WTC11 (cell line): Measurements from ENCODE around the gene ORC3. TPM values are rescaled to one million over a fixed set of nuclear protein-coding genes. Genes with fewer than 3 reads are reported as not detected.

Source experiments
- ATAC-seq: fragments of 200-7000 bp; cut with Tn5 transposase; 2 replicates; pipeline ENCODE4 v1.10.0; 2021; ENCODE audit warnings: mild to moderate bottlenecking, moderate library complexity
- CTCF ChIA-PET: fragments of 300-600 bp; sonication (Branson Sonifier 250); formaldehyde crosslinking; loops from one replicate; lab custom pipeline; 2021; ENCODE audit warnings: antibody characterized with exemption; lab: Charles Lee
- POLR2A ChIA-PET: fragments of 350-600 bp; sonication (Branson Sonifier 250); formaldehyde crosslinking; loops from one replicate; lab custom pipeline; 2021; ENCODE audit warnings: antibody characterized with exemption; lab: Charles Lee
- DNase-seq: peaks from one replicate; pipeline ENCODE4 v3.0.0; 2021; ENCODE audit warnings: low spot score
- H3K27ac Mint-ChIP-seq: 2 replicates; pipeline ENCODE4 v1.8.0; 2021; ENCODE audit warnings: mixed read lengths
- H3K27me3 Mint-ChIP-seq: 2 replicates; pipeline ENCODE4 v1.8.0; 2021; ENCODE audit warnings: low read depth, mild to moderate bottlenecking, moderate library complexity, mixed read lengths
- H3K36me3 Mint-ChIP-seq: 2 replicates; pipeline ENCODE4 v1.8.0; 2021; ENCODE audit warnings: mixed read lengths
- H3K4me1 Mint-ChIP-seq: 2 replicates; pipeline ENCODE4 v1.8.0; 2022; ENCODE audit warnings: mixed read lengths
- H3K4me3 Mint-ChIP-seq: 2 replicates; pipeline ENCODE4 v1.8.0; 2021; ENCODE audit warnings: mild to moderate bottlenecking, moderate library complexity, mixed read lengths
- H3K9me3 Mint-ChIP-seq: 2 replicates; pipeline ENCODE4 v1.8.0; 2021; ENCODE audit warnings: mixed read lengths
- ERG ChIP-seq: fragments of 250-450 bp; sonication (Bioruptor Pico); IDR thresholded peaks from 2 replicates; pipeline ENCODE4 v1.8.0; 2021; ENCODE audit warnings: mild to moderate bottlenecking
- MYBL2 ChIP-seq: sonication (generic); formaldehyde crosslinking; IDR thresholded peaks from 2 replicates; pipeline ENCODE4 v1.8.1; 2023; ENCODE audit warnings: mild to moderate bottlenecking, moderate library complexity, missing genetic modification reagents
- NFE2L1 ChIP-seq: sonication (generic); formaldehyde crosslinking; IDR thresholded peaks from 2 replicates; pipeline ENCODE4 v1.8.1; 2023; ENCODE audit warnings: missing genetic modification reagents
- PRDM15 ChIP-seq: sonication (generic); formaldehyde crosslinking; IDR thresholded peaks from 2 replicates; pipeline ENCODE4 v1.8.0; 2022; ENCODE audit warnings: missing genetic modification reagents
- SMAD4 ChIP-seq: sonication (generic); formaldehyde crosslinking; IDR thresholded peaks from 2 replicates; pipeline ENCODE4 v1.8.0; 2022; ENCODE audit warnings: mild to moderate bottlenecking, missing genetic modification reagents
- SP1 ChIP-seq: sonication (generic); formaldehyde crosslinking; conservative IDR thresholded peaks from 2 replicates; pipeline ENCODE4 v1.8.1; 2022; ENCODE audit warnings: missing genetic modification reagents
- ZNF121 ChIP-seq: sonication (generic); formaldehyde crosslinking; IDR thresholded peaks from 2 replicates; pipeline ENCODE4 v1.8.0; 2023; ENCODE audit warnings: missing genetic modification reagents
- ZNF219 ChIP-seq: sonication (generic); formaldehyde crosslinking; IDR thresholded peaks from 2 replicates; pipeline ENCODE4 v1.8.0; 2023; ENCODE audit warnings: missing genetic modification reagents, mild to moderate bottlenecking, borderline replicate concordance
- ZNF416 ChIP-seq: fragments of 250-450 bp; sonication (Bioruptor Pico); IDR thresholded peaks from 2 replicates; pipeline ENCODE4 v1.9.0; 2021; ENCODE audit warnings: mild to moderate bottlenecking, inconsistent platforms
- total RNA-seq: library from RNA; stranded (reverse); gene quantifications from 3 replicates; pipeline ENCODE4 v1.2.3, GENCODE V29; 2021
- TF ChIP-seq, protein P1 (sequence below): sonication (generic); formaldehyde crosslinking; IDR thresholded peaks from 2 replicates; pipeline ENCODE4 v1.8.1; 2023; ENCODE audit warnings: mild to moderate bottlenecking, missing genetic modification reagents, moderate library complexity
- TF ChIP-seq, protein P2 (sequence below): sonication (generic); formaldehyde crosslinking; conservative IDR thresholded peaks from 2 replicates; pipeline ENCODE4 v1.8.1; 2023; ENCODE audit warnings: mild to moderate bottlenecking, low read depth, missing genetic modification reagents, moderate library complexity
- TF ChIP-seq, protein P3 (sequence below): sonication (generic); formaldehyde crosslinking; IDR thresholded peaks from 2 replicates; pipeline ENCODE4 v1.8.1; 2022; ENCODE audit warnings: mild to moderate bottlenecking, missing genetic modification reagents, moderate library complexity, borderline replicate concordance
- TF ChIP-seq, protein P4 (sequence below): sonication (generic); formaldehyde crosslinking; IDR thresholded peaks from 2 replicates; pipeline ENCODE4 v1.8.1; 2022; ENCODE audit warnings: low read depth, mild to moderate bottlenecking, moderate library complexity, missing genetic modification reagents, borderline replicate concordance

Gene ORC3
- total RNA-seq, 1 experiment from 2014 or later, result 50.7 TPM

- ChIA-PET CTCF (no interaction called here), POLR2A (no interaction called here)
- TF ChIP-seq SMAD4 (CRISPR knock-in tag) (no peak), ERG (no peak), PRDM15 (CRISPR knock-in tag) (no peak), SP1 (CRISPR knock-in tag) (no peak), NFE2L1 (CRISPR knock-in tag) (no peak), ZNF416 (CRISPR knock-in tag) (no peak), ZNF219 (CRISPR knock-in tag) (no peak), MYBL2 (no peak)
- TF ChIP-seq, protein P1, sequence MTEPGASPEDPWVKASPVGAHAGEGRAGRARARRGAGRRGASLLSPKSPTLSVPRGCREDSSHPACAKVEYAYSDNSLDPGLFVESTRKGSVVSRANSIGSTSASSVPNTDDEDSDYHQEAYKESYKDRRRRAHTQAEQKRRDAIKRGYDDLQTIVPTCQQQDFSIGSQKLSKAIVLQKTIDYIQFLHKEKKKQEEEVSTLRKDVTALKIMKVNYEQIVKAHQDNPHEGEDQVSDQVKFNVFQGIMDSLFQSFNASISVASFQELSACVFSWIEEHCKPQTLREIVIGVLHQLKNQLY (CRISPR knock-in tag), result no peak
- TF ChIP-seq, protein P2, sequence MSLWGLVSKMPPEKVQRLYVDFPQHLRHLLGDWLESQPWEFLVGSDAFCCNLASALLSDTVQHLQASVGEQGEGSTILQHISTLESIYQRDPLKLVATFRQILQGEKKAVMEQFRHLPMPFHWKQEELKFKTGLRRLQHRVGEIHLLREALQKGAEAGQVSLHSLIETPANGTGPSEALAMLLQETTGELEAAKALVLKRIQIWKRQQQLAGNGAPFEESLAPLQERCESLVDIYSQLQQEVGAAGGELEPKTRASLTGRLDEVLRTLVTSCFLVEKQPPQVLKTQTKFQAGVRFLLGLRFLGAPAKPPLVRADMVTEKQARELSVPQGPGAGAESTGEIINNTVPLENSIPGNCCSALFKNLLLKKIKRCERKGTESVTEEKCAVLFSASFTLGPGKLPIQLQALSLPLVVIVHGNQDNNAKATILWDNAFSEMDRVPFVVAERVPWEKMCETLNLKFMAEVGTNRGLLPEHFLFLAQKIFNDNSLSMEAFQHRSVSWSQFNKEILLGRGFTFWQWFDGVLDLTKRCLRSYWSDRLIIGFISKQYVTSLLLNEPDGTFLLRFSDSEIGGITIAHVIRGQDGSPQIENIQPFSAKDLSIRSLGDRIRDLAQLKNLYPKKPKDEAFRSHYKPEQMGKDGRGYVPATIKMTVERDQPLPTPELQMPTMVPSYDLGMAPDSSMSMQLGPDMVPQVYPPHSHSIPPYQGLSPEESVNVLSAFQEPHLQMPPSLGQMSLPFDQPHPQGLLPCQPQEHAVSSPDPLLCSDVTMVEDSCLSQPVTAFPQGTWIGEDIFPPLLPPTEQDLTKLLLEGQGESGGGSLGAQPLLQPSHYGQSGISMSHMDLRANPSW, result no peak
- TF ChIP-seq, protein P3, sequence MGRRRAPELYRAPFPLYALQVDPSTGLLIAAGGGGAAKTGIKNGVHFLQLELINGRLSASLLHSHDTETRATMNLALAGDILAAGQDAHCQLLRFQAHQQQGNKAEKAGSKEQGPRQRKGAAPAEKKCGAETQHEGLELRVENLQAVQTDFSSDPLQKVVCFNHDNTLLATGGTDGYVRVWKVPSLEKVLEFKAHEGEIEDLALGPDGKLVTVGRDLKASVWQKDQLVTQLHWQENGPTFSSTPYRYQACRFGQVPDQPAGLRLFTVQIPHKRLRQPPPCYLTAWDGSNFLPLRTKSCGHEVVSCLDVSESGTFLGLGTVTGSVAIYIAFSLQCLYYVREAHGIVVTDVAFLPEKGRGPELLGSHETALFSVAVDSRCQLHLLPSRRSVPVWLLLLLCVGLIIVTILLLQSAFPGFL (CRISPR knock-in tag), result no peak
- peak; percentile 59 for ATAC-seq
- peaks cover 32% of the 10 kb centered on the region for H3K4me1 Mint-ChIP-seq
- H3K4me3 Mint-ChIP-seq, result peak overlapping the region; percentile 36; the same call in 1 of the 2 replicates
- H3K27ac Mint-ChIP-seq, result peak overlapping the region; percentile 93
- no peaks in the 10 kb centered on the region for H3K27me3 Mint-ChIP-seq
- H3K36me3 Mint-ChIP-seq, result peaks cover 38% of the 10 kb centered on the region
- no peak for DNase-seq
- H3K9me3 Mint-ChIP-seq, result no peaks in the 10 kb centered on the region
These were observed 64.2 kb downstream of the ORC3 start for GRCh38 chr6:87654122-87654521.

GRCh38 chr6:87654875-87655454 lies 65.0 kb downstream of the ORC3 start:
- no peak for DNase-seq
- no peak for ATAC-seq
- POLR2A ChIA-PET, result no interaction called here
- Mint-ChIP-seq H3K27me3 (no peaks in the 10 kb centered on the region), H3K9me3 (no peaks in the 10 kb centered on the region), H3K4me3 (no peak overlapping the region), H3K4me1 (peaks cover 32% of the 10 kb centered on the region), H3K27ac (no peak overlapping the region), H3K36me3 (peaks cover 42% of the 10 kb centered on the region)
- CTCF ChIA-PET, result no interaction called here
- TF ChIP-seq, protein P4, sequence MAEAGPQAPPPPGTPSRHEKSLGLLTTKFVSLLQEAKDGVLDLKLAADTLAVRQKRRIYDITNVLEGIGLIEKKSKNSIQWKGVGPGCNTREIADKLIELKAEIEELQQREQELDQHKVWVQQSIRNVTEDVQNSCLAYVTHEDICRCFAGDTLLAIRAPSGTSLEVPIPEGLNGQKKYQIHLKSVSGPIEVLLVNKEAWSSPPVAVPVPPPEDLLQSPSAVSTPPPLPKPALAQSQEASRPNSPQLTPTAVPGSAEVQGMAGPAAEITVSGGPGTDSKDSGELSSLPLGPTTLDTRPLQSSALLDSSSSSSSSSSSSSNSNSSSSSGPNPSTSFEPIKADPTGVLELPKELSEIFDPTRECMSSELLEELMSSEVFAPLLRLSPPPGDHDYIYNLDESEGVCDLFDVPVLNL (CRISPR knock-in tag), result no peak
- TF ChIP-seq ZNF121 (CRISPR knock-in tag), result peak; percentile 70; the same call in 1 of the 2 replicates
